ENCODE results near the gene MCUB. TPM values are rescaled to one million over a fixed set of nuclear protein-coding genes. Genes with fewer than 3 reads are reported as not detected.

MCUB gene
- total RNA-seq, 1 donor from 2014 or later = 28.5 TPM

DNA sequence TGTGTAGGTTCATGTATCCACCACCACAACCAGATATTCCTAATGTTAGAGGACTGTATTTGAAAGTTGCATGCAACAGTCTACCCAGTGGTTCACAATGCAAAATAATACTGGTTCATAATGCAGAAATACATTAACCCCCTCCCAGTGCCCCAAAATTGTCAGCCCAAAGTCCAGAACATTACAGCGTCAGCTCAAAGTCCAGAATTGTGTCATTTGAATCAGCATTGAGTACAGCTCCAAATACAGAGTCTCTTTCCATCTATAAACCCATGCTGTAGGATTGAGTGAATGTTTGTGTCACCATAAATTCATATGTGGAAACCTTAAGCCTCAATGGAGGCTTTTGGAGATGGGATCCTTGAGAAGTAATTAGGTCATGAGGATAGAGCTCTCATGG, 54.0 kb downstream of the MCUB start:
- Histone ChIP-seq H3K36me3 (no peaks in the 10 kb centered on the region), H3K9me3 (no peaks in the 10 kb centered on the region), H3K4me3 (no peak overlapping the region), H3K27ac (no peak overlapping the region), H3K27me3 (no peaks in the 10 kb centered on the region), H3K4me1 (no peaks in the 10 kb centered on the region)
- no peak for TF ChIP-seq POLR2AphosphoS5 (IDR thresholded peaks at IDR 0.05; ENCODE audit: insufficient read depth in 1 of 2, low read depth in 1 of 2)
- TF ChIP-seq POLR2A (IDR thresholded peaks at IDR 0.05) = no peak
- TF ChIP-seq, protein P1, sequence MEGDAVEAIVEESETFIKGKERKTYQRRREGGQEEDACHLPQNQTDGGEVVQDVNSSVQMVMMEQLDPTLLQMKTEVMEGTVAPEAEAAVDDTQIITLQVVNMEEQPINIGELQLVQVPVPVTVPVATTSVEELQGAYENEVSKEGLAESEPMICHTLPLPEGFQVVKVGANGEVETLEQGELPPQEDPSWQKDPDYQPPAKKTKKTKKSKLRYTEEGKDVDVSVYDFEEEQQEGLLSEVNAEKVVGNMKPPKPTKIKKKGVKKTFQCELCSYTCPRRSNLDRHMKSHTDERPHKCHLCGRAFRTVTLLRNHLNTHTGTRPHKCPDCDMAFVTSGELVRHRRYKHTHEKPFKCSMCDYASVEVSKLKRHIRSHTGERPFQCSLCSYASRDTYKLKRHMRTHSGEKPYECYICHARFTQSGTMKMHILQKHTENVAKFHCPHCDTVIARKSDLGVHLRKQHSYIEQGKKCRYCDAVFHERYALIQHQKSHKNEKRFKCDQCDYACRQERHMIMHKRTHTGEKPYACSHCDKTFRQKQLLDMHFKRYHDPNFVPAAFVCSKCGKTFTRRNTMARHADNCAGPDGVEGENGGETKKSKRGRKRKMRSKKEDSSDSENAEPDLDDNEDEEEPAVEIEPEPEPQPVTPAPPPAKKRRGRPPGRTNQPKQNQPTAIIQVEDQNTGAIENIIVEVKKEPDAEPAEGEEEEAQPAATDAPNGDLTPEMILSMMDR (IDR thresholded peaks at IDR 0.05) = no peak
- intact Hi-C loops (cut with DNase I) = no loop called here
- no peak for DNase-seq (ENCODE audit: extremely low spot score in 2 of 2)

DNA sequence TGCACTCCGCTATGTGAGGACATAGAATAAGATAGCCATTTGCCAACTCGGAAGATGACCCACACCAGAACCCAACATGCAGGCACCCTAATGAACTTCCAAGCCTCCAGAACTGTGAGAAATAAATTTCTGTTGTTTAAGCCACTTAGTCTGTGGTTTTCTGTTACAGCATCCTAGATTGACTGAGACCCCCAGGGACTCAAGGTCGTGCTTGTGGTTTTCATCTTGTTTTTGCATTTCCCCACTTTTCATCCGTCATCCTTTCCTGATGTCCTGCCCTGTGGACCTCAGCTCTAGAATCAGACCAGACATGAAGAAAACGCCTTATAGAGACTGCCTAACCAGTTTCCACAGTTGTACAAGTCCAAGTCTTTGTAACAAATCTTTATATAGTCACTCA, 54.4 kb downstream of the MCUB start:
- no peak for DNase-seq (ENCODE audit: extremely low spot score in 2 of 2)
- Histone ChIP-seq H3K27ac (no peak overlapping the region), H3K9me3 (no peaks in the 10 kb centered on the region), H3K4me1 (no peaks in the 10 kb centered on the region), H3K27me3 (no peaks in the 10 kb centered on the region), H3K36me3 (no peaks in the 10 kb centered on the region), H3K4me3 (no peak overlapping the region)
- intact Hi-C loops (cut with DNase I) = no loop called here
- TF ChIP-seq, protein P1 (IDR thresholded peaks at IDR 0.05) = no peak
- TF ChIP-seq POLR2A (IDR thresholded peaks at IDR 0.05) (no peak), POLR2AphosphoS5 (IDR thresholded peaks at IDR 0.05; ENCODE audit: insufficient read depth in 1 of 2, low read depth in 1 of 2) (no peak)

DNA sequence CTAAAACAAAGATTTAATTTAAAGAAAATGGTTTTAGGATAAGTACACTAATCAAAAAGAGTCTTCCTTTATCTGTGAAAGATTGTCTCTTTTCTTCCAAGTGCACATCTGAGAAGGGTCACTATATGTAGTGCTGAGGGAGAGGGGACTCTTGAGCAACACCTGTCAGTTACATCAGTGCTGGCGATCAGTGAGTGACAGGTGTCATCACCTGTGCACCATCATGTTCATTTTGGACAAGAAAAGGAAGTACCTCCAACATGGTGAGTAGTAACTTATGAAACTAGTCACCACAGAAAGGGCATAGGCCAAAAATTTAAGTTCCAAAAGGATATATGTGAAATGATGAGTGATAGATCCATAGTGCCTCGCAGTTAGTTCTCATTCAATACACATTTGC, 55.7 kb downstream of the MCUB start:
- H3K4me3 ChIP-seq = no peak overlapping the region
- no peak for TF ChIP-seq POLR2A (IDR thresholded peaks at IDR 0.05)
- no peak for TF ChIP-seq POLR2AphosphoS5 (IDR thresholded peaks at IDR 0.05; ENCODE audit: insufficient read depth in 1 of 2, low read depth in 1 of 2)
- TF ChIP-seq, protein P1 (IDR thresholded peaks at IDR 0.05) = no peak
- H3K4me1 ChIP-seq = no peaks in the 10 kb centered on the region
- H3K27ac ChIP-seq = no peak overlapping the region
- intact Hi-C loops (cut with DNase I) = no loop called here
- no peaks in the 10 kb centered on the region for H3K36me3 ChIP-seq
- no peaks in the 10 kb centered on the region for H3K27me3 ChIP-seq
- no peak for DNase-seq (ENCODE audit: extremely low spot score in 2 of 2)
- no peaks in the 10 kb centered on the region for H3K9me3 ChIP-seq

DNA sequence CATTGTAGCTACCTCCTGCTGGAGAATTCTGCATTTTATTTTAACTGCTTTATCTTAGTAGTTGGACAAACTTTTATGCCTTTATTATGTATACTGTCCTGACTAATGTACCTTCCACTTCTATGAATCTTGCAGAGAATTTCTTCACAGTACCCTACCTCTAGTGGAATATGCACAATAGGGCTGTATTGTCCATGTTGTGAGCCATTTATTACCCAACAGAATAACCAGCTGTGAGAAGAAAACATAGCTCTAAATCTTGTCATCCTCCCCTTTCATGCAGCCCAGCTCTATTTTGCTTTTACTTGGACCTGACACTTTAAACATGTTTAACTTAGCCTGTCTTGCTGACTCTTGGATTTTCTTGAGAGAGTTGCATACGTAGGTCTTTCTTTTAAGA, 56.2 kb downstream of the MCUB start:
- TF ChIP-seq, protein P1 (IDR thresholded peaks at IDR 0.05) = no peak

DNA sequence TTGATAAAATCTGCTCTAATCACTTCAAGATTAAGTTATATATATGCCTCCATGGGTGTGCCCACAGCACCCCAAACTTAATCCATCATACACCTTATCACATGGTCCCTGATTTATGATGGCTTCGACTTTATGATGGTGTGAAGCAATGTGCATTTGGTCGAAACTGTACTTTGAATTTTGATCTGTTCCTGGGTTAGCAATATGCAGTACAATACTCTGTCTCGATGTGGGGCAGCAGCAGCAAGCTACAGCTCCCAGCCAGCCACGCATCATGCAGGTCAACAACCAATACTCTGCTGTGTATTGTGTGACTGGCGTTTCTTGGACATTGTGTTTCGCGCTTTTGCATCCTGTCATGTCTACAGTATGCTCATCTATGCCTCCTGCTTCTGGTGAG, 62.6 kb downstream of the MCUB start:
- H3K4me3 ChIP-seq = no peak overlapping the region
- TF ChIP-seq, protein P1 (IDR thresholded peaks at IDR 0.05) = no peak
- no peak for TF ChIP-seq POLR2A (IDR thresholded peaks at IDR 0.05)
- no peaks in the 10 kb centered on the region for H3K9me3 ChIP-seq
- intact Hi-C loops (cut with DNase I) = no loop called here
- no peak overlapping the region for H3K27ac ChIP-seq
- H3K4me1 ChIP-seq = no peaks in the 10 kb centered on the region
- no peak for DNase-seq (ENCODE audit: extremely low spot score in 2 of 2)
- no peaks in the 10 kb centered on the region for H3K36me3 ChIP-seq
- no peaks in the 10 kb centered on the region for H3K27me3 ChIP-seq

More for the DNA sequence above, 56.2 kb downstream of the MCUB start:
- no peaks in the 10 kb centered on the region for H3K27me3 ChIP-seq
- no peaks in the 10 kb centered on the region for H3K9me3 ChIP-seq
- intact Hi-C loops (cut with DNase I) = no loop called here
- H3K36me3 ChIP-seq = no peaks in the 10 kb centered on the region
- no peaks in the 10 kb centered on the region for H3K4me1 ChIP-seq
- DNase-seq (ENCODE audit: extremely low spot score in 2 of 2) = no peak
- H3K4me3 ChIP-seq = no peak overlapping the region
- H3K27ac ChIP-seq = no peak overlapping the region
